SK-N-SH treated with all-trans-retinoic acid at 6 μM for 48 hours (cell line): ENCODE measurements around the gene SMCR8.

Source experiments
- ATAC-seq: fragments of 200-7000 bp; cut with Tn5 transposase; 3 replicates; pipeline ENCODE4 v1.9.1; 2020; ENCODE audit warnings: mild to moderate bottlenecking, moderate library complexity
- ARNTL ChIP-seq: fragments of 450-650 bp; formaldehyde crosslinking; IDR thresholded peaks from 2 replicates; pipeline ENCODE4 v1.5.0; 2020; ENCODE audit warnings: low read depth, mild to moderate bottlenecking, moderate library complexity, borderline replicate concordance
- BACH2 ChIP-seq: fragments of 250-450 bp; sonication (Bioruptor Pico); IDR thresholded peaks from 2 replicates; pipeline ENCODE4 v1.9.0; 2021; ENCODE audit warnings: mild to moderate bottlenecking, borderline replicate concordance
- CSDC2 ChIP-seq: fragments of 250-450 bp; sonication (Bioruptor Pico); IDR thresholded peaks from 2 replicates; pipeline ENCODE4 v1.5.0; 2020; ENCODE audit warnings: mild to moderate bottlenecking, moderate library complexity
- ESRRG ChIP-seq: fragments of 250-450 bp; sonication (Bioruptor Pico); IDR thresholded peaks from 2 replicates; pipeline ENCODE4 v1.6.1; 2021; ENCODE audit warnings: mild to moderate bottlenecking
- GLIS3 ChIP-seq: fragments of 250-450 bp; sonication (Bioruptor Pico); IDR thresholded peaks from 2 replicates; pipeline ENCODE4 v1.5.0; 2020; ENCODE audit warnings: mild to moderate bottlenecking, moderate library complexity
- ISL1 ChIP-seq: fragments of 250-450 bp; sonication (Bioruptor Pico); IDR thresholded peaks from 2 replicates; pipeline ENCODE4 v2.1.2; 2022; ENCODE audit warnings: mild to moderate bottlenecking, moderate library complexity
- OSR1 ChIP-seq: fragments of 250-450 bp; sonication (Bioruptor Pico); IDR thresholded peaks from 2 replicates; pipeline ENCODE4 v1.8.0; 2022; ENCODE audit warnings: moderate library complexity, mild to moderate bottlenecking, inconsistent platforms
- PPARA ChIP-seq: fragments of 250-450 bp; sonication (Bioruptor Pico); IDR thresholded peaks from 2 replicates; pipeline ENCODE4 v1.5.0; 2020; ENCODE audit warnings: mild to moderate bottlenecking, borderline replicate concordance
- SNAI2 ChIP-seq: fragments of 250-450 bp; sonication (Bioruptor Pico); IDR thresholded peaks from 2 replicates; pipeline ENCODE4 v1.5.0; 2020; ENCODE audit warnings: mild to moderate bottlenecking, moderate library complexity
- TCF4 ChIP-seq: fragments of 250-450 bp; sonication (Bioruptor Pico); IDR thresholded peaks from 2 replicates; pipeline ENCODE4 v1.8.0; 2021; ENCODE audit warnings: mild to moderate bottlenecking, moderate library complexity, borderline replicate concordance
- TOX ChIP-seq: fragments of 250-450 bp; sonication (Bioruptor Pico); IDR thresholded peaks from 2 replicates; pipeline ENCODE4 v1.8.0; 2021; ENCODE audit warnings: mild to moderate bottlenecking, moderate library complexity, borderline replicate concordance
- ZFP3 ChIP-seq: fragments of 250-450 bp; sonication (Bioruptor Pico); IDR thresholded peaks from 2 replicates; pipeline ENCODE4 v1.5.0; 2020; ENCODE audit warnings: mild to moderate bottlenecking, moderate library complexity
- ZFP30 ChIP-seq: fragments of 450-650 bp; formaldehyde crosslinking; IDR thresholded peaks from 2 replicates; pipeline ENCODE4 v1.5.0; 2022; ENCODE audit warnings: mild to moderate bottlenecking, moderate library complexity
- ZNF565 ChIP-seq: fragments of 450-650 bp; formaldehyde crosslinking; conservative IDR thresholded peaks from 2 replicates; pipeline ENCODE4 v1.5.0; 2020; ENCODE audit warnings: low read depth, mild to moderate bottlenecking, moderate library complexity
- ZNF70 ChIP-seq: fragments of 450-650 bp; formaldehyde crosslinking; IDR thresholded peaks from 2 replicates; pipeline ENCODE4 v1.5.0; 2020; ENCODE audit warnings: mild to moderate bottlenecking, moderate library complexity
- ZNF8 ChIP-seq: fragments of 450-650 bp; formaldehyde crosslinking; IDR thresholded peaks from 2 replicates; pipeline ENCODE4 v1.5.0; 2020; ENCODE audit warnings: mild to moderate bottlenecking, moderate library complexity
- TF ChIP-seq, protein P1 (sequence below): fragments of 250-450 bp; sonication (Bioruptor Pico); IDR thresholded peaks from 2 replicates; pipeline ENCODE4 v1.5.0; 2020; ENCODE audit warnings: mild to moderate bottlenecking, moderate library complexity
- TF ChIP-seq, protein P2 (sequence below): fragments of 250-450 bp; sonication (Bioruptor Pico); IDR thresholded peaks from 2 replicates; pipeline ENCODE4 v1.5.1; 2021; ENCODE audit warnings: mild to moderate bottlenecking, moderate library complexity
- TF ChIP-seq, protein P3 (sequence below): fragments of 250-450 bp; sonication (Bioruptor Pico); IDR thresholded peaks from 2 replicates; pipeline ENCODE4 v1.8.0; 2021; ENCODE audit warnings: low read depth, mild to moderate bottlenecking, moderate library complexity, borderline replicate concordance
- TF ChIP-seq, protein P4 (sequence below): fragments of 250-450 bp; sonication (Bioruptor Pico); IDR thresholded peaks from 2 replicates; pipeline ENCODE4 v1.8.0; 2020; ENCODE audit warnings: mild to moderate bottlenecking, moderate library complexity, borderline replicate concordance

Gene SMCR8

DNA sequence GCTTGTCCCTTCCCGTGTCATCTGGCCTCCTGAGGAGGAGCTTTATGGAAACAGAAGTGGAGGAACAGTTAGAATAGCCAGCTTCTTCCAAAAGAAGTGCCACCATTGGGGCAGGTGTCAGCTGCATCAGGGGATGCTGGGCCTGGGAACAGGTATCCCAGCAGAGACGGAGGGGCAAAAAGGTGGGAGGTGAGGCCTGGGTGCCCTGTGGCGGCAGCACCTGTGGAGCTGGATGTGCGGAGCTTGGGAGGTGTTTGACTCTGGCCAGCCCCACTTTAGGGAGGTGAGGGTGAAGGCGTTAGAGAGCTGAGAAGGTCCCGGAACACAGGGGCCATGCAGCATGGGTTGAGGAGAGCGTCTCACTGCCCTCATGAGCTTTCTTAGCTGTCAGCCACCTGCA lies 5.2 kb downstream of the SMCR8 start (continued):
- TF ChIP-seq ZNF565 (CRISPR knock-in tag) (no peak), ZFP30 (CRISPR knock-in tag) (no peak), GLIS3 (no peak), SNAI2 (CRISPR knock-in tag) (no peak), ISL1 (CRISPR knock-in tag) (no peak)
- TF ChIP-seq, protein P1, sequence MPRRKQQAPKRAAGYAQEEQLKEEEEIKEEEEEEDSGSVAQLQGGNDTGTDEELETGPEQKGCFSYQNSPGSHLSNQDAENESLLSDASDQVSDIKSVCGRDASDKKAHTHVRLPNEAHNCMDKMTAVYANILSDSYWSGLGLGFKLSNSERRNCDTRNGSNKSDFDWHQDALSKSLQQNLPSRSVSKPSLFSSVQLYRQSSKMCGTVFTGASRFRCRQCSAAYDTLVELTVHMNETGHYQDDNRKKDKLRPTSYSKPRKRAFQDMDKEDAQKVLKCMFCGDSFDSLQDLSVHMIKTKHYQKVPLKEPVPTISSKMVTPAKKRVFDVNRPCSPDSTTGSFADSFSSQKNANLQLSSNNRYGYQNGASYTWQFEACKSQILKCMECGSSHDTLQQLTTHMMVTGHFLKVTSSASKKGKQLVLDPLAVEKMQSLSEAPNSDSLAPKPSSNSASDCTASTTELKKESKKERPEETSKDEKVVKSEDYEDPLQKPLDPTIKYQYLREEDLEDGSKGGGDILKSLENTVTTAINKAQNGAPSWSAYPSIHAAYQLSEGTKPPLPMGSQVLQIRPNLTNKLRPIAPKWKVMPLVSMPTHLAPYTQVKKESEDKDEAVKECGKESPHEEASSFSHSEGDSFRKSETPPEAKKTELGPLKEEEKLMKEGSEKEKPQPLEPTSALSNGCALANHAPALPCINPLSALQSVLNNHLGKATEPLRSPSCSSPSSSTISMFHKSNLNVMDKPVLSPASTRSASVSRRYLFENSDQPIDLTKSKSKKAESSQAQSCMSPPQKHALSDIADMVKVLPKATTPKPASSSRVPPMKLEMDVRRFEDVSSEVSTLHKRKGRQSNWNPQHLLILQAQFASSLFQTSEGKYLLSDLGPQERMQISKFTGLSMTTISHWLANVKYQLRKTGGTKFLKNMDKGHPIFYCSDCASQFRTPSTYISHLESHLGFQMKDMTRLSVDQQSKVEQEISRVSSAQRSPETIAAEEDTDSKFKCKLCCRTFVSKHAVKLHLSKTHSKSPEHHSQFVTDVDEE: no peak

DNA sequence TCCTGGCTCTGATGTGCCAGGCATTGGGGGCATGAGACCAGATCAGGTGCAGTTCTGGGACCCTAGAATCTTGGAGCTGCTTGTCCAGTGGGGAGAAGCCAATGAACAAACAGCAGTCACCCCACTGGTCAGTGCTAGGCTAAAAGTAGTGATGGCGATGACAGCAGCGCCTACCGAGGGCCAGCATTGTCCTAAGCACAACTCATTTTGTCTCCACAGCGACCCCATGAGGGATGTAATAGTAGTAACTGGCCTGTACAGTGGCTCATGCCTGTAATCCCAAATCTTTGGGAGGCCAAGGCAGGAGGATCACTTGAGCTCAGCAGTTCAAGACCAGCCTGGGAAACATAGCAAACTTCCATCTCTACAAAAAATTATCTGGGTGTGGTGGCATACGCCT lies 6.2 kb downstream of the SMCR8 start:
- no peak for TF ChIP-seq ZNF8 (CRISPR knock-in tag)
- peak; percentile 32; the same call in 2 of the 3 replicates for ATAC-seq

DNA sequence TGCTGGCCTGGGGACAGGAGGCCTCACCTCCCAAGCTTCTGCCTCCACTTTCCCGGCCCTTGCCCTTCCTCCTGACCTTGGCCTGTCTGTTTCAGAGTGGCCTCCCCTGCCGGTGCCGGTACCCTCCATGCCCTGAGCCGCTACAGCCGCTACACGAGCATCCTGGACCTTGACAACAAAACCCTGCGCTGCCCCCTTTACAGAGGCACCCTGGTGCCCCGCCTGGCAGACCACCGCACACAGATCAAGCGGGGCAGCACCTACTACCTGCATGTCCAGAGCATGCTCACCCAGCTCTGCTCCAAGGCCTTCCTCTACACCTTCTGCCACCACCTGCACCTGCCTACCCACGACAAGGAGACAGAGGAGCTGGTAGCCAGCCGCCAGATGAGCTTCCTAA lies 7.4 kb downstream of the SMCR8 start:
- TF ChIP-seq ZNF565 (CRISPR knock-in tag) (no peak), TCF4 (CRISPR knock-in tag) (no peak), OSR1 (no peak), ARNTL (no peak), GLIS3 (no peak), SNAI2 (CRISPR knock-in tag) (no peak), ZNF8 (CRISPR knock-in tag) (no peak), ZFP3 (no peak), ZFP30 (CRISPR knock-in tag) (no peak), ZNF70 (CRISPR knock-in tag) (no peak), BACH2 (CRISPR knock-in tag) (no peak), ISL1 (CRISPR knock-in tag) (no peak), CSDC2 (no peak), TOX (CRISPR knock-in tag) (no peak)
- TF ChIP-seq, protein P2, sequence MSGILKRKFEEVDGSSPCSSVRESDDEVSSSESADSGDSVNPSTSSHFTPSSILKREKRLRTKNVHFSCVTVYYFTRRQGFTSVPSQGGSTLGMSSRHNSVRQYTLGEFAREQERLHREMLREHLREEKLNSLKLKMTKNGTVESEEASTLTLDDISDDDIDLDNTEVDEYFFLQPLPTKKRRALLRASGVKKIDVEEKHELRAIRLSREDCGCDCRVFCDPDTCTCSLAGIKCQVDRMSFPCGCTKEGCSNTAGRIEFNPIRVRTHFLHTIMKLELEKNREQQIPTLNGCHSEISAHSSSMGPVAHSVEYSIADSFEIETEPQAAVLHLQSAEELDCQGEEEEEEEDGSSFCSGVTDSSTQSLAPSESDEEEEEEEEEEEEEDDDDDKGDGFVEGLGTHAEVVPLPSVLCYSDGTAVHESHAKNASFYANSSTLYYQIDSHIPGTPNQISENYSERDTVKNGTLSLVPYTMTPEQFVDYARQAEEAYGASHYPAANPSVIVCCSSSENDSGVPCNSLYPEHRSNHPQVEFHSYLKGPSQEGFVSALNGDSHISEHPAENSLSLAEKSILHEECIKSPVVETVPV (CRISPR knock-in tag): no peak
- TF ChIP-seq, protein P3, sequence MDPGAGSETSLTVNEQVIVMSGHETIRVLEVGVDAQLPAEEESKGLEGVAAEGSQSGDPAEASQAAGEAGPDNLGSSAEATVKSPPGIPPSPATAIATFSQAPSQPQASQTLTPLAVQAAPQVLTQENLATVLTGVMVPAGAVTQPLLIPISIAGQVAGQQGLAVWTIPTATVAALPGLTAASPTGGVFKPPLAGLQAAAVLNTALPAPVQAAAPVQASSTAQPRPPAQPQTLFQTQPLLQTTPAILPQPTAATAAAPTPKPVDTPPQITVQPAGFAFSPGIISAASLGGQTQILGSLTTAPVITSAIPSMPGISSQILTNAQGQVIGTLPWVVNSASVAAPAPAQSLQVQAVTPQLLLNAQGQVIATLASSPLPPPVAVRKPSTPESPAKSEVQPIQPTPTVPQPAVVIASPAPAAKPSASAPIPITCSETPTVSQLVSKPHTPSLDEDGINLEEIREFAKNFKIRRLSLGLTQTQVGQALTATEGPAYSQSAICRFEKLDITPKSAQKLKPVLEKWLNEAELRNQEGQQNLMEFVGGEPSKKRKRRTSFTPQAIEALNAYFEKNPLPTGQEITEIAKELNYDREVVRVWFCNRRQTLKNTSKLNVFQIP (CRISPR knock-in tag): no peak
- TF ChIP-seq, protein P4, sequence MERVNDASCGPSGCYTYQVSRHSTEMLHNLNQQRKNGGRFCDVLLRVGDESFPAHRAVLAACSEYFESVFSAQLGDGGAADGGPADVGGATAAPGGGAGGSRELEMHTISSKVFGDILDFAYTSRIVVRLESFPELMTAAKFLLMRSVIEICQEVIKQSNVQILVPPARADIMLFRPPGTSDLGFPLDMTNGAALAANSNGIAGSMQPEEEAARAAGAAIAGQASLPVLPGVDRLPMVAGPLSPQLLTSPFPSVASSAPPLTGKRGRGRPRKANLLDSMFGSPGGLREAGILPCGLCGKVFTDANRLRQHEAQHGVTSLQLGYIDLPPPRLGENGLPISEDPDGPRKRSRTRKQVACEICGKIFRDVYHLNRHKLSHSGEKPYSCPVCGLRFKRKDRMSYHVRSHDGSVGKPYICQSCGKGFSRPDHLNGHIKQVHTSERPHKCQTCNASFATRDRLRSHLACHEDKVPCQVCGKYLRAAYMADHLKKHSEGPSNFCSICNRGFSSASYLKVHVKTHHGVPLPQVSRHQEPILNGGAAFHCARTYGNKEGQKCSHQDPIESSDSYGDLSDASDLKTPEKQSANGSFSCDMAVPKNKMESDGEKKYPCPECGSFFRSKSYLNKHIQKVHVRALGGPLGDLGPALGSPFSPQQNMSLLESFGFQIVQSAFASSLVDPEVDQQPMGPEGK: no peak
- TF ChIP-seq, protein P1: no peak
- no peak for ATAC-seq

DNA sequence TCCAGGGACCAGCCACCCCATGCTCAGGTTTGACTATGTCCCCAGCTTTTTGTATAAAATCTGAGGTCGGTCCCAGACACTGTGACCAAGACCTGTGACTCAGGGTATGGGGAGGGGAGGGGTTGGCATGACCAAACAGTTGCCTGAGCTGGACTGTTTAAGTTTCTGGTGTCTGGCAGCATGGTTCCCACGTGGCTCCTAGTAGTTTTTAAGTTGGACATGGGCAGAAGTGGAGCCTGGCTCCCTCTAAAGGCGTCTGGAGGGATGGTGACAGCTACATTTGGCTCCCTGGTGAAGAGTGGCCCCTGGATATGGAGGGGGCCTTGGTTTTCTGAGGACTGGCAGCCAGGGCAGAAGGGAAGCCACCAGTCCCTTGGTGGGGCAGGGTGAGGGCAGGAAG lies 7.9 kb downstream of the SMCR8 start:
- ATAC-seq: no peak
- TF ChIP-seq PPARA (no peak), ZNF565 (CRISPR knock-in tag) (no peak), ESRRG (CRISPR knock-in tag) (no peak)
- TF ChIP-seq, protein P1: no peak
- TF ChIP-seq, protein P2 (CRISPR knock-in tag): no peak
